Measurements from ENCODE around the gene FUBP3. TPM values are rescaled to one million over a fixed set of nuclear protein-coding genes. Genes with fewer than 3 reads are reported as not detected.
"Not testable (repeated sequence)": the region's sequence is repeated elsewhere in the genome, so short reads cannot be mapped to it uniquely, and the experiment has no call there.

The FUBP3 gene
- total RNA-seq, 1 experiment from 2014 or later: 73.7 TPM

DNA sequence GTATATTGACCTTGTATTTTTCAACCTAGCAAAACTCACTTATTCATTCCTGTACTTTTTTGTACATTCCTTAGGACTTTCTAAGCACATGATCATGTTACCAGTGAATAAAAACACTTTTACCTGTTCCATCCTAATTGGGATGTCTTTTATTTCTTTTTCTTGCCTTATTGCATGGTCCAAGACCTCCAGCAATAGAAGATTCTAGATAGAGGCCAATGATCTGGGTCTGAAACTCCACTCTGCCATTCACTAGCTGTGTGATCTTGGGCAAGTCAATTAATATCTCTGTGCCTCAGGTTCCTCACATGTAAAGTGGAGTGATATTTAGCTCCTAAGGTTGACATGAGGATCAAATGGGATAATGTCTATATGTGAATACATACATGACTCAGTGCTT lies 105.7 kb downstream of the FUBP3 start:
- BruUV-seq (replicated peaks): no TSS peak
- POLR2A ChIA-PET: no interaction called here

DNA sequence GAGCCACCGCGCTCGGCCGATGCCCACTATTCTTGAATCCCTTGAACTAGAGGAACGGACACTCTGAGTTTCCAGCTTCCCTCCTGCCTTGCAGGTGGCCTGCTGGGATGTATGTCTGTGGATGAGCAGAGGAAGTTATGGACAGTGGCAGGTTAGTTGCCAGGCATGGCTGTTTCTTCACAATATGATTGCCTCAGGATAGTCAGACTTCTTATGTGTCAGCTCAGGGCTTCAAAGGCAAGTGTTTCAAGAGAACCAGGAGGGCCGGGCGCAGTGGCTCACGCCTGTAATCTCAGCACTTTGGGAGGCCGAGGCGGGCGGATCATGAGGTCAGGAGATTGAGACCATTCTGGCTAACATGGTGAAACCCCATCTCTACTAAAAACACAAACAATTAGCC lies 106.6 kb downstream of the FUBP3 start:
- H3K27ac ChIP-seq (ENCODE audit: low read depth, low read length); DNase-seq (ENCODE audit: low read depth, low spot score); RAD21 ChIA-PET (ENCODE audit: low non-redundant PET in 1 of 2, low total read pairs in 2 of 2, uncharacterized antibody in 2 of 2, unreplicated experiment in 2 of 2); H3K4me2 ChIP-seq (ENCODE audit: low read length); BruUV-seq (replicated peaks); H2AFZ ChIP-seq (ENCODE audit: low read depth, low read length, poor library complexity, severe bottlenecking); H3K9me2 ChIP-seq (ENCODE audit: insufficient read depth); H3K4me3 ChIP-seq (replicated peaks in 1 of 2; ENCODE audit: low read depth in 1 of 2, low read length in 2 of 2); H3K27me3 ChIP-seq (ENCODE audit: insufficient read depth, low read length); H4K20me1 ChIP-seq (ENCODE audit: insufficient read depth); CTCF ChIA-PET; ATAC-seq; H3K79me2 ChIP-seq (ENCODE audit: insufficient read depth, low read length); POLR2A ChIA-PET; intact Hi-C loops (cut with micrococcal nuclease); H3K9me3 ChIP-seq (ENCODE audit: control insufficient read depth in 1 of 2, insufficient read depth in 1 of 2, low read depth in 1 of 2, low read length in 2 of 2); H3K36me3 ChIP-seq (ENCODE audit: control insufficient read depth in 1 of 2, insufficient read depth in 2 of 2, low read length in 2 of 2); H3K9ac ChIP-seq (ENCODE audit: low read length): not testable (repeated sequence)
- peaks cover 4 to 24% of the 10 kb centered on the region in 2 experiments for H3K4me1 ChIP-seq (ENCODE audit: control insufficient read depth in 1 of 2, insufficient read depth in 2 of 2, low read length in 2 of 2)

More for the DNA sequence above, 105.7 kb downstream of the FUBP3 start:
- TF ChIP-seq, protein P1, sequence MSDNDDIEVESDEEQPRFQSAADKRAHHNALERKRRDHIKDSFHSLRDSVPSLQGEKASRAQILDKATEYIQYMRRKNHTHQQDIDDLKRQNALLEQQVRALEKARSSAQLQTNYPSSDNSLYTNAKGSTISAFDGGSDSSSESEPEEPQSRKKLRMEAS (IDR thresholded peaks at IDR 0.05): no peak
- TF ChIP-seq RAD21 (IDR thresholded peaks at IDR 0.05; ENCODE audit: low read depth): no peak
- TF ChIP-seq POLR2A (IDR thresholded peaks at IDR 0.05; ENCODE audit: borderline replicate concordance, extremely low read depth, insufficient read depth, insufficient read length): no peak
- TF ChIP-seq TCF7L2 (IDR thresholded peaks at IDR 0.05; ENCODE audit: borderline replicate concordance, extremely low read depth, insufficient read depth, insufficient read length): no peak
- TF ChIP-seq YY1 (IDR thresholded peaks at IDR 0.05; ENCODE audit: extremely low read depth, insufficient replicate concordance, low read depth, low read length): no peak
- no peak for TF ChIP-seq ELF1 (IDR thresholded peaks at IDR 0.05; ENCODE audit: borderline replicate concordance, low read depth)
- TF ChIP-seq, protein P2, sequence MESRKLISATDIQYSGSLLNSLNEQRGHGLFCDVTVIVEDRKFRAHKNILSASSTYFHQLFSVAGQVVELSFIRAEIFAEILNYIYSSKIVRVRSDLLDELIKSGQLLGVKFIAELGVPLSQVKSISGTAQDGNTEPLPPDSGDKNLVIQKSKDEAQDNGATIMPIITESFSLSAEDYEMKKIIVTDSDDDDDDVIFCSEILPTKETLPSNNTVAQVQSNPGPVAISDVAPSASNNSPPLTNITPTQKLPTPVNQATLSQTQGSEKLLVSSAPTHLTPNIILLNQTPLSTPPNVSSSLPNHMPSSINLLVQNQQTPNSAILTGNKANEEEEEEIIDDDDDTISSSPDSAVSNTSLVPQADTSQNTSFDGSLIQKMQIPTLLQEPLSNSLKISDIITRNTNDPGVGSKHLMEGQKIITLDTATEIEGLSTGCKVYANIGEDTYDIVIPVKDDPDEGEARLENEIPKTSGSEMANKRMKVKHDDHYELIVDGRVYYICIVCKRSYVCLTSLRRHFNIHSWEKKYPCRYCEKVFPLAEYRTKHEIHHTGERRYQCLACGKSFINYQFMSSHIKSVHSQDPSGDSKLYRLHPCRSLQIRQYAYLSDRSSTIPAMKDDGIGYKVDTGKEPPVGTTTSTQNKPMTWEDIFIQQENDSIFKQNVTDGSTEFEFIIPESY (IDR thresholded peaks at IDR 0.05; ENCODE audit: extremely low read depth, insufficient replicate concordance, low read length): no peak
- TF ChIP-seq JUND (IDR thresholded peaks at IDR 0.05): no peak
- no peak for TF ChIP-seq CEBPB (IDR thresholded peaks at IDR 0.05; ENCODE audit: low read depth)
- TF ChIP-seq EZH2 (IDR thresholded peaks at IDR 0.05): no peak
- TF ChIP-seq SP1 (IDR thresholded peaks at IDR 0.05; ENCODE audit: low read depth): no peak
- TF ChIP-seq, protein P3, sequence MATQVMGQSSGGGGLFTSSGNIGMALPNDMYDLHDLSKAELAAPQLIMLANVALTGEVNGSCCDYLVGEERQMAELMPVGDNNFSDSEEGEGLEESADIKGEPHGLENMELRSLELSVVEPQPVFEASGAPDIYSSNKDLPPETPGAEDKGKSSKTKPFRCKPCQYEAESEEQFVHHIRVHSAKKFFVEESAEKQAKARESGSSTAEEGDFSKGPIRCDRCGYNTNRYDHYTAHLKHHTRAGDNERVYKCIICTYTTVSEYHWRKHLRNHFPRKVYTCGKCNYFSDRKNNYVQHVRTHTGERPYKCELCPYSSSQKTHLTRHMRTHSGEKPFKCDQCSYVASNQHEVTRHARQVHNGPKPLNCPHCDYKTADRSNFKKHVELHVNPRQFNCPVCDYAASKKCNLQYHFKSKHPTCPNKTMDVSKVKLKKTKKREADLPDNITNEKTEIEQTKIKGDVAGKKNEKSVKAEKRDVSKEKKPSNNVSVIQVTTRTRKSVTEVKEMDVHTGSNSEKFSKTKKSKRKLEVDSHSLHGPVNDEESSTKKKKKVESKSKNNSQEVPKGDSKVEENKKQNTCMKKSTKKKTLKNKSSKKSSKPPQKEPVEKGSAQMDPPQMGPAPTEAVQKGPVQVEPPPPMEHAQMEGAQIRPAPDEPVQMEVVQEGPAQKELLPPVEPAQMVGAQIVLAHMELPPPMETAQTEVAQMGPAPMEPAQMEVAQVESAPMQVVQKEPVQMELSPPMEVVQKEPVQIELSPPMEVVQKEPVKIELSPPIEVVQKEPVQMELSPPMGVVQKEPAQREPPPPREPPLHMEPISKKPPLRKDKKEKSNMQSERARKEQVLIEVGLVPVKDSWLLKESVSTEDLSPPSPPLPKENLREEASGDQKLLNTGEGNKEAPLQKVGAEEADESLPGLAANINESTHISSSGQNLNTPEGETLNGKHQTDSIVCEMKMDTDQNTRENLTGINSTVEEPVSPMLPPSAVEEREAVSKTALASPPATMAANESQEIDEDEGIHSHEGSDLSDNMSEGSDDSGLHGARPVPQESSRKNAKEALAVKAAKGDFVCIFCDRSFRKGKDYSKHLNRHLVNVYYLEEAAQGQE (IDR thresholded peaks at IDR 0.05; ENCODE audit: low read depth): no peak
- TF ChIP-seq CBX3 (IDR thresholded peaks at IDR 0.05; ENCODE audit: low read depth): no peak
- Histone ChIP-seq H3K27me3 (ENCODE audit: insufficient read depth, low read length) (no peaks in the 10 kb centered on the region), H4K20me1 (ENCODE audit: insufficient read depth) (no peaks in the 10 kb centered on the region), H3K9me2 (ENCODE audit: insufficient read depth) (no peaks in the 10 kb centered on the region), H3K9me3 (ENCODE audit: control insufficient read depth in 1 of 2, insufficient read depth in 1 of 2, low read depth in 1 of 2, low read length in 2 of 2) (0 out of 4 replicates have a peak, but pooled peaks cover 0 to 4% of the 10 kb centered on the region in 2 experiments), H3K4me1 (ENCODE audit: control insufficient read depth in 1 of 2, insufficient read depth in 2 of 2, low read length in 2 of 2) (peaks cover 4 to 22% of the 10 kb centered on the region in 2 experiments), H3K79me2 (ENCODE audit: insufficient read depth, low read length) (no peaks in the 10 kb centered on the region), H2AFZ (ENCODE audit: low read depth, low read length, poor library complexity, severe bottlenecking) (no peak overlapping the region), H3K27ac (ENCODE audit: low read depth, low read length) (no peak overlapping the region), H3K4me3 (replicated peaks in 1 of 2; ENCODE audit: low read depth in 1 of 2, low read length in 2 of 2) (no peak overlapping the region), H3K4me2 (ENCODE audit: low read length) (no peak overlapping the region), H3K9ac (ENCODE audit: low read length) (no peak overlapping the region), H3K36me3 (ENCODE audit: control insufficient read depth in 1 of 2, insufficient read depth in 2 of 2, low read length in 2 of 2) (no peaks in the 10 kb centered on the region)
- DNase-seq (ENCODE audit: low read depth, low spot score) (no peak), ATAC-seq (no peak)
- intact Hi-C loops (cut with micrococcal nuclease): no loop called here
- RAD21 ChIA-PET (ENCODE audit: low non-redundant PET in 1 of 2, low total read pairs in 2 of 2, uncharacterized antibody in 2 of 2, unreplicated experiment in 2 of 2): no interaction called here
- CTCF ChIA-PET: no interaction called here

All from HCT116 (cell line).